ENCODE results near the gene HAUS8. TPM values are rescaled to one million over a fixed set of nuclear protein-coding genes. Genes with fewer than 3 reads are reported as not detected.

HAUS8 gene
- total and polyA plus RNA-seq, 2 of the 13 experiments (the other 11 are each of a cell fraction or from before 2014, with no cell fraction given), result 7.8 to 17.5 TPM

- TF ChIP-seq PHF20 (CRISPR knock-in tag; IDR thresholded peaks at IDR 0.05) (no peak), RNF219 (CRISPR knock-in tag; IDR thresholded peaks at IDR 0.05) (no peak), REPIN1 (CRISPR knock-in tag; IDR thresholded peaks at IDR 0.05; ENCODE audit: borderline replicate concordance, low read depth) (peak; percentile 19; the same call in 1 of the 2 replicates), SYNCRIP (IDR thresholded peaks at IDR 0.05; ENCODE audit: insufficient read depth, low read depth, low read length) (no peak), IRF2 (CRISPR knock-in tag; IDR thresholded peaks at IDR 0.05) (peak; percentile 78), ZFP90 (CRISPR knock-in tag; IDR thresholded peaks at IDR 0.05; ENCODE audit: borderline replicate concordance) (no peak), ETV5 (CRISPR knock-in tag; IDR thresholded peaks at IDR 0.05; ENCODE audit: borderline replicate concordance) (peak; percentile 12; the same call in 1 of the 2 replicates), ERF (CRISPR knock-in tag; IDR thresholded peaks at IDR 0.05) (0 out of 2 replicates have a peak, but pooled peaks have one; percentile 52), TBL1XR1 (IDR thresholded peaks at IDR 0.05; ENCODE audit: borderline replicate concordance, low read length, partially characterized antibody) (peak; percentile 54), PPARG (CRISPR knock-in tag; conservative IDR thresholded peaks at IDR 0.05) (peak; percentile 99), THYN1 (CRISPR knock-in tag; IDR thresholded peaks at IDR 0.05; ENCODE audit: borderline replicate concordance, low read depth) (no peak)
- TF ChIP-seq, protein P1, sequence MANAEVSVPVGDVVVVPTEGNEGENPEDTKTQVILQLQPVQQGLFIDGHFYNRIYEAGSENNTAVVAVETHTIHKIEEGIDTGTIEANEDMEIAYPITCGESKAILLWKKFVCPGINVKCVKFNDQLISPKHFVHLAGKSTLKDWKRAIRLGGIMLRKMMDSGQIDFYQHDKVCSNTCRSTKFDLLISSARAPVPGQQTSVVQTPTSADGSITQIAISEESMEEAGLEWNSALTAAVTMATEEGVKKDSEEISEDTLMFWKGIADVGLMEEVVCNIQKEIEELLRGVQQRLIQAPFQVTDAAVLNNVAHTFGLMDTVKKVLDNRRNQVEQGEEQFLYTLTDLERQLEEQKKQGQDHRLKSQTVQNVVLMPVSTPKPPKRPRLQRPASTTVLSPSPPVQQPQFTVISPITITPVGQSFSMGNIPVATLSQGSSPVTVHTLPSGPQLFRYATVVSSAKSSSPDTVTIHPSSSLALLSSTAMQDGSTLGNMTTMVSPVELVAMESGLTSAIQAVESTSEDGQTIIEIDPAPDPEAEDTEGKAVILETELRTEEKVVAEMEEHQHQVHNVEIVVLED (CRISPR knock-in tag; IDR thresholded peaks at IDR 0.05; ENCODE audit: borderline replicate concordance), result peak; percentile 21; the same call in 1 of the 2 replicates
- TF ChIP-seq, protein P2, sequence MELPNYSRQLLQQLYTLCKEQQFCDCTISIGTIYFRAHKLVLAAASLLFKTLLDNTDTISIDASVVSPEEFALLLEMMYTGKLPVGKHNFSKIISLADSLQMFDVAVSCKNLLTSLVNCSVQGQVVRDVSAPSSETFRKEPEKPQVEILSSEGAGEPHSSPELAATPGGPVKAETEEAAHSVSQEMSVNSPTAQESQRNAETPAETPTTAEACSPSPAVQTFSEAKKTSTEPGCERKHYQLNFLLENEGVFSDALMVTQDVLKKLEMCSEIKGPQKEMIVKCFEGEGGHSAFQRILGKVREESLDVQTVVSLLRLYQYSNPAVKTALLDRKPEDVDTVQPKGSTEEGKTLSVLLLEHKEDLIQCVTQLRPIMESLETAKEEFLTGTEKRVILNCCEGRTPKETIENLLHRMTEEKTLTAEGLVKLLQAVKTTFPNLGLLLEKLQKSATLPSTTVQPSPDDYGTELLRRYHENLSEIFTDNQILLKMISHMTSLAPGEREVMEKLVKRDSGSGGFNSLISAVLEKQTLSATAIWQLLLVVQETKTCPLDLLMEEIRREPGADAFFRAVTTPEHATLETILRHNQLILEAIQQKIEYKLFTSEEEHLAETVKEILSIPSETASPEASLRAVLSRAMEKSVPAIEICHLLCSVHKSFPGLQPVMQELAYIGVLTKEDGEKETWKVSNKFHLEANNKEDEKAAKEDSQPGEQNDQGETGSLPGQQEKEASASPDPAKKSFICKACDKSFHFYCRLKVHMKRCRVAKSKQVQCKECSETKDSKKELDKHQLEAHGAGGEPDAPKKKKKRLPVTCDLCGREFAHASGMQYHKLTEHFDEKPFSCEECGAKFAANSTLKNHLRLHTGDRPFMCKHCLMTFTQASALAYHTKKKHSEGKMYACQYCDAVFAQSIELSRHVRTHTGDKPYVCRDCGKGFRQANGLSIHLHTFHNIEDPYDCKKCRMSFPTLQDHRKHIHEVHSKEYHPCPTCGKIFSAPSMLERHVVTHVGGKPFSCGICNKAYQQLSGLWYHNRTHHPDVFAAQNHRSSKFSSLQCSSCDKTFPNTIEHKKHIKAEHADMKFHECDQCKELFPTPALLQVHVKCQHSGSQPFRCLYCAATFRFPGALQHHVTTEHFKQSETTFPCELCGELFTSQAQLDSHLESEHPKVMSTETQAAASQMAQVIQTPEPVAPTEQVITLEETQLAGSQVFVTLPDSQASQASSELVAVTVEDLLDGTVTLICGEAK (IDR thresholded peaks at IDR 0.05), result peak; percentile 50; the same call in 1 of the 2 replicates
- TF ChIP-seq, protein P2 (CRISPR knock-in tag; IDR thresholded peaks at IDR 0.05), result peak; percentile 97
- TF ChIP-seq, protein P3, sequence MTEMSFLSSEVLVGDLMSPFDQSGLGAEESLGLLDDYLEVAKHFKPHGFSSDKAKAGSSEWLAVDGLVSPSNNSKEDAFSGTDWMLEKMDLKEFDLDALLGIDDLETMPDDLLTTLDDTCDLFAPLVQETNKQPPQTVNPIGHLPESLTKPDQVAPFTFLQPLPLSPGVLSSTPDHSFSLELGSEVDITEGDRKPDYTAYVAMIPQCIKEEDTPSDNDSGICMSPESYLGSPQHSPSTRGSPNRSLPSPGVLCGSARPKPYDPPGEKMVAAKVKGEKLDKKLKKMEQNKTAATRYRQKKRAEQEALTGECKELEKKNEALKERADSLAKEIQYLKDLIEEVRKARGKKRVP (CRISPR knock-in tag; IDR thresholded peaks at IDR 0.05), result 0 out of 4 replicates have a peak, but pooled peaks of 1 of the 2 experiments have one; percentile 41
Observed at GRCh38 chr19:17097593-17098126, 22.4 kb upstream of the HAUS8 start (continued).

Data from HepG2 (cell line).